ENCODE results near the gene SDK2. TPM values are rescaled to one million over a fixed set of nuclear protein-coding genes. Genes with fewer than 3 reads are reported as not detected.

The SDK2 gene
- polyA plus RNA-seq, 3 donors = 0.01 TPM; not detected in 2

GRCh38 chr17:73551144-73551543 is 93.1 kb downstream of the SDK2 start:
- TF ChIP-seq CTCF (IDR thresholded peaks at IDR 0.05) = no peak
- Mint-ChIP-seq H3K27me3 (ENCODE audit: low read depth in 3 of 3) (peaks cover 7 to 11% (median 10%) of the 10 kb centered on the region in 3 donors), H3K4me3 (no peak overlapping the region), H3K36me3 (no peaks in the 10 kb centered on the region), H3K9me3 (peaks cover 3 to 15% (median 9%) of the 10 kb centered on the region in 7 donors), H3K27ac (no peak overlapping the region), H3K4me1 (peaks cover 42% of the 10 kb centered on the region)
- 88% methylated on average over 14 of the region's 20 CpGs for WGBS (ENCODE audit: insufficient coverage)
- no peaks in the 10 kb centered on the region for H3K9me3 ChIP-seq (replicated peaks in 1 of 2; ENCODE audit: control insufficient read depth in 1 of 2, insufficient read depth in 1 of 2, low read length in 2 of 2)
- no peaks in the 10 kb centered on the region for H3K36me3 ChIP-seq (replicated peaks in 1 of 2; ENCODE audit: control insufficient read depth in 1 of 2, insufficient read depth in 2 of 2, low read length in 2 of 2)
- H3K27ac ChIP-seq (ENCODE audit: low read depth in 1 of 2, low read length in 2 of 2) = no peak overlapping the region
- no peak overlapping the region for H2AFZ ChIP-seq (ENCODE audit: insufficient read depth, low read depth, low read length, poor library complexity, severe bottlenecking)
- no peak overlapping the region for H3K4me2 ChIP-seq (replicated peaks; ENCODE audit: extremely low read depth, low read length, poor library complexity, severe bottlenecking)
- no peak overlapping the region for H3K9ac ChIP-seq (ENCODE audit: insufficient read depth, low read length, poor library complexity, severe bottlenecking)
- H3K79me2 ChIP-seq (ENCODE audit: insufficient read depth, low read length) = no peaks in the 10 kb centered on the region
- intact Hi-C loops (cut with micrococcal nuclease) = no loop called here
- H4K20me1 ChIP-seq (ENCODE audit: insufficient read depth, low read length) = no peaks in the 10 kb centered on the region
- H3K4me3 ChIP-seq (replicated peaks in 1 of 3; ENCODE audit: low read depth in 2 of 3, low read length in 3 of 3) = no peak overlapping the region
- no peaks in the 10 kb centered on the region for H3K27me3 ChIP-seq (ENCODE audit: control insufficient read depth in 2 of 2, insufficient read depth in 2 of 2, low read length in 2 of 2)
- no peak for DNase-seq
- peaks cover 25 to 39% of the 10 kb centered on the region in 2 donors for H3K4me1 ChIP-seq (ENCODE audit: control insufficient read depth in 1 of 2, insufficient read depth in 2 of 2, low read length in 2 of 2)

DNA sequence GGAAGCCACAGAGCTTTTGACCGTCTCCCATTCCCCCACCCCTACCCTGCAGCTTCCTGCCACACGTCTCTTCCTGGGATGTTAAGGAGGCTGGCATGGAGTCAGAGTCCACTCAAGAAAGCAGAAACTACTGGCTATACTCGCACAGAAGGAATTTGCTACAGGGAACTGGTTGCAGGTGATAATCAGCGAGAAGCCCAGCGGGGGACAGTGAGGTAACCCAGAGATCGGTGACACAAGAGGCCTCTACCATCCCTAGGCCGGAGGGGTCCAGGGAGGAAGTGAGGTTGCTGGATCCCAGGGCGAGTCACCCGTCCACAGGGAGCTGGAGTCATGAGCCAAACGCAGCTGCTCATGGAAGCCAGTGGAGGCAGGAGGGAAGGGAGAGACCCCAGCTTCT is 93.7 kb downstream of the SDK2 start:
- no peak overlapping the region for H2AFZ ChIP-seq (ENCODE audit: insufficient read depth, low read depth, low read length, poor library complexity, severe bottlenecking)
- H3K4me3 Mint-ChIP-seq = no peak overlapping the region
- no peaks in the 10 kb centered on the region for H3K79me2 ChIP-seq (ENCODE audit: insufficient read depth, low read length)
- peaks cover 5 to 9% (median 6%) of the 10 kb centered on the region in 3 donors for H3K27me3 Mint-ChIP-seq (ENCODE audit: low read depth in 3 of 3)
- no peaks in the 10 kb centered on the region for H4K20me1 ChIP-seq (ENCODE audit: insufficient read depth, low read length)
- no peak overlapping the region for H3K27ac ChIP-seq (ENCODE audit: low read depth in 1 of 2, low read length in 2 of 2)
- no peak overlapping the region for H3K4me2 ChIP-seq (replicated peaks; ENCODE audit: extremely low read depth, low read length, poor library complexity, severe bottlenecking)
- H3K27ac Mint-ChIP-seq = no peak overlapping the region
- H3K9me3 Mint-ChIP-seq = peaks cover 3 to 15% (median 9%) of the 10 kb centered on the region in 7 donors
- intact Hi-C loops (cut with micrococcal nuclease) = no loop called here
- no peak for TF ChIP-seq CTCF (IDR thresholded peaks at IDR 0.05)
- no peaks in the 10 kb centered on the region for H3K36me3 Mint-ChIP-seq
- no peak overlapping the region for H3K4me3 ChIP-seq (replicated peaks in 1 of 3; ENCODE audit: low read depth in 2 of 3, low read length in 3 of 3)
- H3K9me3 ChIP-seq (replicated peaks in 1 of 2; ENCODE audit: control insufficient read depth in 1 of 2, insufficient read depth in 1 of 2, low read length in 2 of 2) = no peaks in the 10 kb centered on the region
- no peak overlapping the region for H3K9ac ChIP-seq (ENCODE audit: insufficient read depth, low read length, poor library complexity, severe bottlenecking)
- H3K27me3 ChIP-seq (ENCODE audit: control insufficient read depth in 2 of 2, insufficient read depth in 2 of 2, low read length in 2 of 2) = no peaks in the 10 kb centered on the region
- no peaks in the 10 kb centered on the region for H3K36me3 ChIP-seq (replicated peaks in 1 of 2; ENCODE audit: control insufficient read depth in 1 of 2, insufficient read depth in 2 of 2, low read length in 2 of 2)
- peaks cover 42% of the 10 kb centered on the region for H3K4me1 Mint-ChIP-seq
- 63% methylated on average over 4 of the region's 10 CpGs for WGBS (ENCODE audit: insufficient coverage)
- peaks cover 25 to 39% of the 10 kb centered on the region in 2 donors for H3K4me1 ChIP-seq (ENCODE audit: control insufficient read depth in 1 of 2, insufficient read depth in 2 of 2, low read length in 2 of 2)
- no peak for DNase-seq
